Stimulated activated naive CD8-positive, alpha-beta T cell treated with anti-CD3 and anti-CD28 coated beads, Interleukin-15, amount 100 ng/mL, for 72 hours (primary cell): ENCODE measurements around the gene F5.

Source experiments
- ATAC-seq: fragments of 150-1000 bp; cut with Tn5 transposase; 2 replicates; pipeline ENCODE4 v1.10.0; 2021; ENCODE audit warnings: mild to moderate bottlenecking, moderate library complexity
- DNase-seq, 2 donors: peaks; one replicate each; pipeline ENCODE4 v3.0.0; 2021 to 2022
- H3K27ac Mint-ChIP-seq, 2 donors: one replicate each; pipeline ENCODE4 v1.8.0; 2022; ENCODE audit warnings: mild to moderate bottlenecking in 2 of 2, mixed read lengths in 2 of 2, moderate library complexity in 2 of 2
- H3K27me3 Mint-ChIP-seq: one replicate; pipeline ENCODE4 v1.8.0; 2022; ENCODE audit warnings: mixed read lengths
- H3K4me1 Mint-ChIP-seq: one replicate; pipeline ENCODE4 v1.8.0; 2022; ENCODE audit warnings: mild to moderate bottlenecking, mixed read lengths
- H3K4me3 Mint-ChIP-seq, 2 donors: one replicate each; pipeline ENCODE4 v1.8.0; 2022; ENCODE audit warnings: mild to moderate bottlenecking in 2 of 2, mixed read lengths in 2 of 2, moderate library complexity in 1 of 2
- H3K9me3 Mint-ChIP-seq, 2 donors: one replicate each; pipeline ENCODE4 v1.8.0; 2022; ENCODE audit warnings: mixed read lengths in 2 of 2

F5 gene

GRCh38 chr1:169586395-169587255 lies at the start of gene F5:
Gene F5 (minus strand): TSS chr1:169586481. CDS start chr1:169586386, 95 bp downstream.
- Mint-ChIP-seq H3K27me3 (no peaks in the 10 kb centered on the region), H3K9me3 (no peaks in the 10 kb centered on the region), H3K4me1 (peaks cover 64% of the 10 kb centered on the region), H3K27ac (peak within 1 kb of the TSS; percentile 92 to 93), H3K4me3 (peak within 1 kb of the TSS; percentile 97 to 98)
- DNase-seq: peak; percentile 75 to 85
- ATAC-seq: peak; percentile 97

- Mint-ChIP-seq H3K27ac (no peak overlapping the region), H3K9me3 (peaks cover 35 to 60% of the 10 kb centered on the region in 2 donors), H3K4me1 (peaks cover 20% of the 10 kb centered on the region), H3K4me3 (no peak overlapping the region), H3K27me3 (no peaks in the 10 kb centered on the region)
- ATAC-seq (no peak), DNase-seq (no peak)
These were observed 48.6 kb upstream of the F5 start for GRCh38 chr1:169634877-169635276.

DNA sequence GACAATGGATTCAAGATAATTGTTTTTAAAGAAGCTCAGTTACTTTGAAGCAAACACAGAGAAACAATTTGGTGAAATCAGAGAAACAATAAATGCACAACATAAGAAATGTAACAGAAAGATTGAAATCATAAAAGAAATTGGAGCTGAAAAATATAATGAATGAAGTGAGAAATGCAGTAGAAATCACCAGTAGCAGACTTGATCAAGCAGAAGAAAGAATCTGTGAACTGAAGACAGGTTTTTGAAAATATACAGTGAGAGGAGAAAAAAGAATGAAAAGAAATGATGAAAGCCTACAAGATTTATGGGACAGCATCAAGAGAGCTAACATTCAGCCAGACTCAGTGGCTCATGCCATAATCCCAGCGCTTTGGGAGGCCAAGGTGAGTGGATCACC lies 47.9 kb upstream of the F5 start:
- Mint-ChIP-seq H3K27me3 (no peaks in the 10 kb centered on the region), H3K4me3 (no peak overlapping the region), H3K9me3 (peaks cover 31 to 54% of the 10 kb centered on the region in 2 donors), H3K27ac (no peak overlapping the region), H3K4me1 (peaks cover 27% of the 10 kb centered on the region)
- no peak for DNase-seq
- ATAC-seq: no peak

DNA sequence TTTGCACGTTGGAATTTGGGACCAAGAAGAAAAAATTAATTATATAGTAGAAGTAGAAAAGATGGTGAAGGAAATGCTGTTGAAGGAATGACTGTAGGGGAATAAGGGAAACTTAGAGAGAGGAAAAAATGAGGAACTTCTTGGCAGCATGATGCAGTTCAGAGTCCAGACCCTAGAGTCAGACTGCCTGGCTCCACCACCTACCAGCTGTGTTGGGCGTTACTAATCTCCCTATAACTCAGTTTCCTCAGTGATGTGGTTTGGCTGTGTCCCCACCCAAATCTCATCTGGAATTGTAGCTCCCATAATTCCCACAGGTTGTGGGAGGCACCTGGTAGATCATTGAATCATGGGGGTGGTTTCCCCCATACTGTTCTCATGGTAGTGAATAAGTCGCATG lies 45.0 kb upstream of the F5 start:
- peaks cover 25 to 44% of the 10 kb centered on the region in 2 donors for H3K9me3 Mint-ChIP-seq
- ATAC-seq (no peak), DNase-seq (no peak)
- no peak overlapping the region for H3K27ac Mint-ChIP-seq
- H3K4me3 Mint-ChIP-seq: no peak overlapping the region
- peaks cover 55% of the 10 kb centered on the region for H3K4me1 Mint-ChIP-seq
- no peaks in the 10 kb centered on the region for H3K27me3 Mint-ChIP-seq

DNA sequence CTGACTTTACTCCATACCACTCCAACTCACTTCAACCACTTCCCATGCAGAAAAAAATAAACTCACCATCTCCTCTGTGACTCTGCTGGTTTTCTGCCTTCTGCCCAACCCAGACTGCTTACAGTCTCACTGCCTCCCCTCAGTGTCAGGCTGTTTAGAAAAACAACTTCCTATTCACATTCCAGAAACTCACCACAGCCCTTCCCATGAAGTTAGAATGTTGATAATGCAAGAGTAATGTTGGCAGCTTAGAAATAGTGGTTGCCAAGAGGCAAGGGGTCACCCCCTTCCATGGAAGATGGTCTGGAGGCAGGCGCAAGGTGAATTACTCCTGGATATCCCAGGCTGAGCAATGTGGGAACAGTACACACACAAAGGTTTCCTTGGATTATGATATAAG lies 43.7 kb upstream of the F5 start, which contains the start of gene SELP:
TSS of gene SELP (minus strand) at position 119 of the 400 bp plus-strand sequence. CDS start at position 69, 50 bp downstream.
- no peak for ATAC-seq
- H3K27me3 Mint-ChIP-seq: no peaks in the 10 kb centered on the region

GRCh38 chr1:169624912-169625311 lies 38.6 kb upstream of the F5 start:
- H3K4me1 Mint-ChIP-seq: peaks cover 80% of the 10 kb centered on the region
- peak overlapping the region in 1 of 2 donors; percentile 12 for H3K4me3 Mint-ChIP-seq
- no peak for DNase-seq
- H3K27ac Mint-ChIP-seq: peak overlapping the region in 1 of 2 donors; percentile 80
- peaks cover 15% of the 10 kb centered on the region in 2 donors for H3K9me3 Mint-ChIP-seq
- ATAC-seq: no peak
- H3K27me3 Mint-ChIP-seq: no peaks in the 10 kb centered on the region

More for the DNA sequence above, 43.7 kb upstream of the F5 start, which contains the start of gene SELP:
- Mint-ChIP-seq H3K4me1 (peaks cover 67% of the 10 kb centered on the region), H3K4me3 (no peak within 1 kb of the TSS), H3K27ac (no peak within 1 kb of the TSS), H3K9me3 (peaks cover 29 to 44% of the 10 kb centered on the region in 2 donors)
- no peak for DNase-seq

DNA sequence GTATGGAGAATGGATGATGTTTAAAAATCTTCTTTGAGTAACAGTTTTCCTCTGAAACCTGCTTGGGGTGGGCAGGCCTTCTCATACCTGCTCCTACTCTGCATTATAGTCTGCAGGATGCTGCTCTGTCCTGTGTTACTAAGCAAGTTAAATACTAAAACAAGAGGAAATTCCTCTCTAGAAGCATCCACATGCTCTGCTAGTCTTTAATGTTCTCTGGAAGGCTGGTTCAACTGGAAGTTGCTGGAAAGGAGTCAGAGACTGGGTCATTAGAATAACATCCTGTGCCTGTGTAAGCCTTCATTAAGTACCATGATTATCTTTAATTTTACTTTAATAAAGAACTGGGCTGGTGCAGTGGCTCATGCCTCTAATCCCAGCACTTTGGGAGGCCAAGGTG lies 37.8 kb upstream of the F5 start:
- ATAC-seq (peak; percentile 29), DNase-seq (no peak)
- peaks cover 72% of the 10 kb centered on the region for H3K4me1 Mint-ChIP-seq
- H3K4me3 Mint-ChIP-seq: peak overlapping the region in 1 of 2 donors; percentile 41
- H3K27me3 Mint-ChIP-seq: no peaks in the 10 kb centered on the region
- peaks cover 15% of the 10 kb centered on the region in 2 donors for H3K9me3 Mint-ChIP-seq
- H3K27ac Mint-ChIP-seq: peak overlapping the region; percentile 37 to 66

GRCh38 chr1:169623132-169623926 lies 37.0 kb upstream of the F5 start:
- H3K27me3 Mint-ChIP-seq: no peaks in the 10 kb centered on the region
- H3K9me3 Mint-ChIP-seq: peaks cover 15% of the 10 kb centered on the region in 2 donors
- H3K4me1 Mint-ChIP-seq: peaks cover 64% of the 10 kb centered on the region
- peak; percentile 83 for ATAC-seq
- no peak for DNase-seq
- H3K4me3 Mint-ChIP-seq: peak overlapping the region; percentile 11 to 41
- H3K27ac Mint-ChIP-seq: peak overlapping the region; percentile 3 to 91

DNA sequence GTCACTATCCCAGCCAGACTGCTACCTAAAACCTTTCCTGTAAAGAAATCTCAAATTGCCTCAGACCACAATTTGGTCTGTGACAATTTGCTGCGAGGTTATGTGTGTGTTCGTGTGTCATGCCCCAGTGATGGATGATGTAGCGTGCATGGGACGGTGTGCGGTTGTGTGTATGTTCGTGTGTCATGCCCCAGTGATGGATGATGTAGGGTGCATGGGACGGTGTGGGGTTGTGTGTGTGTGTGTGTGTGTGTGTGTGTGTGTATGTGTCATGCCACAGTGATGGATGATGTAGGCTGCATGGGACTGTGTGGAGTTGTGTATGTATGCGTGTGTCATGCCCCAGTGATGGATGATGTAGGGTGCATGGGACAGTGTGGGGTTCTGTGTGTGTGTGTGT lies 34.3 kb upstream of the F5 start:
- Mint-ChIP-seq H3K27ac (no peak overlapping the region), H3K27me3 (no peaks in the 10 kb centered on the region)
- no peak for ATAC-seq

GRCh38 chr1:169618367-169618766 lies 32.1 kb upstream of the F5 start:
- no peak overlapping the region for H3K27ac Mint-ChIP-seq
- no peak overlapping the region for H3K4me3 Mint-ChIP-seq
- no peak for DNase-seq
- H3K4me1 Mint-ChIP-seq: peaks cover 30% of the 10 kb centered on the region
- H3K9me3 Mint-ChIP-seq: peaks cover 9 to 10% of the 10 kb centered on the region in 2 donors
- H3K27me3 Mint-ChIP-seq: no peaks in the 10 kb centered on the region
- ATAC-seq: no peak

More for the DNA sequence above, 34.3 kb upstream of the F5 start:
- DNase-seq: no peak
- peaks cover 9 to 10% of the 10 kb centered on the region in 2 donors for H3K9me3 Mint-ChIP-seq
- no peak overlapping the region for H3K4me3 Mint-ChIP-seq
- H3K4me1 Mint-ChIP-seq: peaks cover 38% of the 10 kb centered on the region

DNA sequence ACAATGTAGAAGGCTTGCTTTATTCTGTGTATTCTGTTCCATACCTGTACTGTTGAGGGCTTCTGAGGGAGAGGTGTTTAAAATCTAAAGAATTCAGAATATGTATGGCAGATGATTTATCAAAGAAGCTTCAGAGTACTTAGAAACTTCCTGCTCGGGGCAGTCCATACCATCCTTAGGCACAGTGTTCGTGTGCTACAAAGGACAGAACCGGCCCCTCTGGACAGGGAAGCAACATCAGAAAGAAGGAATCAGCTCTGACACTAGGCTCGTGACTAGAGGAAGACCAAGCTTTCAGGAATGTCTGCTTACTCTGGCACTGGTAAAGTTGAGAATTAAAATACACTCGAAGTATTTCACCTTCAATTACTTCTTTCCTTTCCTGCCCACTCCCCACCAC lies 29.5 kb upstream of the F5 start:
- no peaks in the 10 kb centered on the region for H3K27me3 Mint-ChIP-seq
- H3K4me3 Mint-ChIP-seq: no peak overlapping the region
- H3K4me1 Mint-ChIP-seq: peaks cover 33% of the 10 kb centered on the region
- H3K9me3 Mint-ChIP-seq: peaks cover 3 to 5% of the 10 kb centered on the region in 2 donors
- DNase-seq (no peak), ATAC-seq (no peak)
- H3K27ac Mint-ChIP-seq: no peak overlapping the region

- no peak overlapping the region for H3K4me3 Mint-ChIP-seq
- peaks cover 44% of the 10 kb centered on the region for H3K4me1 Mint-ChIP-seq
- DNase-seq (no peak), ATAC-seq (no peak)
- H3K27me3 Mint-ChIP-seq: no peaks in the 10 kb centered on the region
- H3K27ac Mint-ChIP-seq: no peak overlapping the region
- H3K9me3 Mint-ChIP-seq: no peaks in the 10 kb centered on the region
These were observed 24.6 kb upstream of the F5 start for GRCh38 chr1:169610858-169611257.

DNA sequence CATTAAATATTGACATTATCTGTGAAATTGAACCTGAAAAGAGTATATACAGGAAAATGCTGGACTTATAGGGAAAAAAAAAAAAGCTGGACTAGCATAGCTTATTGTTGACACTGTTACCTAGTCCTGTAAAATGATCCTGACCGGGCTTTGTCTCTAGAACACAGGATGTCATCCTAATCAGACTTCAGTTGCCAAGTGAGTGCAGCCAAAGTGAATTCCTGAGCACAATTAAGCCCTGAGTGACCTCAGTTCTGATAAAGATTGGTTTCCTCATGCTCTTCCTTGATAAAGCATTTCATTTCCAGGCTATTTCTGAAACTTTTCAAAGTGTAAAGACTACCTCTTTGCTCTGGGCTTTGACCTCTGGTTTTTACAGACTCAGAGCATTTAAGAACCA lies 23.8 kb upstream of the F5 start:
- H3K4me1 Mint-ChIP-seq: peaks cover 45% of the 10 kb centered on the region
- ATAC-seq: no peak
- H3K27me3 Mint-ChIP-seq: no peaks in the 10 kb centered on the region
- DNase-seq: no peak
- no peak overlapping the region for H3K4me3 Mint-ChIP-seq
- no peak overlapping the region for H3K27ac Mint-ChIP-seq
- H3K9me3 Mint-ChIP-seq: no peaks in the 10 kb centered on the region

- Mint-ChIP-seq H3K4me3 (no peak overlapping the region), H3K9me3 (no peaks in the 10 kb centered on the region), H3K4me1 (peaks cover 48% of the 10 kb centered on the region), H3K27ac (no peak overlapping the region), H3K27me3 (no peaks in the 10 kb centered on the region)
- DNase-seq (no peak), ATAC-seq (no peak)
These were observed 21.9 kb upstream of the F5 start for GRCh38 chr1:169608226-169608625.

GRCh38 chr1:169604781-169605560 lies 18.7 kb upstream of the F5 start:
- Mint-ChIP-seq H3K4me3 (peak overlapping the region; percentile 43 to 56), H3K27me3 (no peaks in the 10 kb centered on the region)
- peak; percentile 30 to 79 for DNase-seq

More at GRCh38 chr1:169604781-169605560, 18.7 kb upstream of the F5 start:
- peak overlapping the region; percentile 66 to 94 for H3K27ac Mint-ChIP-seq
- peaks cover 66% of the 10 kb centered on the region for H3K4me1 Mint-ChIP-seq
- H3K9me3 Mint-ChIP-seq: peaks cover 4 to 7% of the 10 kb centered on the region in 2 donors
- peak; percentile 94 for ATAC-seq
